Gastroesophageal sphincter (tissue), 3 donors: Measurements from ENCODE around the gene NELL1.

Experiments used
- CTCF ChIP-seq, 4 experiments: fragments of 200-600 bp in 2 of 4; fragments of 450-650 bp in 2 of 4; sonication (generic) in 1 of 4; IDR thresholded peaks; one replicate each; pipeline ENCODE4 v1.5.1; 2017 to 2019; ENCODE audit warnings: antibody characterized with exemption in 4 of 4, mild to moderate bottlenecking in 2 of 4, moderate library complexity in 2 of 4
- POLR2A ChIP-seq, 2 donors: fragments of 450-650 bp; IDR thresholded peaks; one replicate each; pipeline ENCODE4 v1.6.1; 2017; ENCODE audit warnings: antibody characterized with exemption in 2 of 2, mild to moderate bottlenecking in 2 of 2, moderate library complexity in 1 of 2
- POLR2AphosphoS5 ChIP-seq: sonication (generic); formaldehyde crosslinking; IDR thresholded peaks from one replicate; pipeline ENCODE4 v1.6.1; 2017; ENCODE audit warnings: antibody characterized with exemption

- TF ChIP-seq CTCF (IDR thresholded peaks at IDR 0.05) (no peak), POLR2A (IDR thresholded peaks at IDR 0.05) (no peak), POLR2AphosphoS5 (no peak)
Observed at GRCh38 chr11:21564095-21564494, 894.7 kb downstream of the NELL1 start.
